Lung (tissue), 12 donors: ENCODE results near the gene NCOA1. TPM values are rescaled to one million over a fixed set of nuclear protein-coding genes. Genes with fewer than 3 reads are reported as not detected.
"Not testable (repeated sequence)": the region's sequence is repeated elsewhere in the genome, so short reads cannot be mapped to it uniquely, and the experiment has no call there.

Source experiments
- ATAC-seq: fragments of 200-7000 bp; cut with Tn5 transposase; one replicate; pipeline ENCODE4 v1.9.1; 2020; ENCODE audit warnings: moderate number of reproducible peaks; ENCODE audit not compliant: insufficient read depth, low FRiP score
- DNase-seq, 3 donors: peaks; one replicate each; pipeline ENCODE4 v3.0.0-alpha.2; 2013 to 2017
- H3K27ac ChIP-seq, 2 donors: one replicate each; pipeline ENCODE4 v1.5.1; 2013; ENCODE audit warnings: mild to moderate bottlenecking in 2 of 2, moderate library complexity in 2 of 2, control low read depth in 1 of 2, inconsistent platforms in 1 of 2, low read depth in 1 of 2, low read length in 1 of 2
- H3K27me3 ChIP-seq, 3 donors: one replicate each; pipeline ENCODE4 v1.5.1; 2013; ENCODE audit warnings: low read length in 2 of 3; ENCODE audit not compliant: control insufficient read depth in 3 of 3, insufficient read depth in 3 of 3
- H3K36me3 ChIP-seq, 4 donors: one replicate each; pipeline ENCODE4 v1.5.1; 2013; ENCODE audit warnings: low read length in 4 of 4, mild to moderate bottlenecking in 1 of 4, moderate library complexity in 1 of 4; ENCODE audit not compliant: control insufficient read depth in 4 of 4, insufficient read depth in 4 of 4
- H3K4me1 ChIP-seq, 5 donors: one replicate each; pipeline ENCODE4 v1.5.1; 2013; ENCODE audit warnings: low read length in 5 of 5, mild to moderate bottlenecking in 2 of 5, moderate library complexity in 1 of 5; ENCODE audit not compliant: control insufficient read depth in 5 of 5, insufficient read depth in 5 of 5
- H3K4me3 ChIP-seq: one replicate; pipeline ENCODE4 v1.5.1; 2013; ENCODE audit warnings: mild to moderate bottlenecking, control low read depth, moderate library complexity
- H3K9ac ChIP-seq, 2 donors: one replicate each; pipeline ENCODE4 v1.5.1; 2013; ENCODE audit warnings: low read length in 2 of 2, control low read depth in 1 of 2; ENCODE audit not compliant: insufficient read depth in 1 of 2
- H3K9me3 ChIP-seq, 4 donors: one replicate each; pipeline ENCODE4 v1.5.1; 2013; ENCODE audit warnings: low read length in 3 of 4, mild to moderate bottlenecking in 1 of 4, moderate library complexity in 1 of 4; ENCODE audit not compliant: control insufficient read depth in 4 of 4, insufficient read depth in 3 of 4
- CTCF ChIP-seq: IDR thresholded peaks from 2 replicates; pipeline ENCODE4 v1.5.1; 2012; ENCODE audit warnings: mild to moderate bottlenecking; ENCODE audit errors: control extremely low read depth, extremely low read depth
- WGBS, 2 donors: extraction: QIAGEN DNeasy Blood & Tissue Kit; methylation state at CpG; one replicate each; pipeline ENCODE4 v1.1.7; 2013; 5-methylcytosine and 5-hydroxymethylcytosine counted together
- polyA plus RNA-seq, 2 donors: library from polyadenylated mRNA; stranded (reverse); fragments of 200-250 nt; gene quantifications; one replicate each; pipeline ENCODE4 v1.2.1, GENCODE V29; 2013
- total RNA-seq, 2 donors: library from RNA; depleted of rRNA in 1 of 2; stranded (reverse); fragments of >200 nt in 1 of 2; gene quantifications; one replicate each; pipeline ENCODE4 v1.2.1, GENCODE V29; 2014 to 2021
- donor health status: control.
- donor health status: control.
- donor health status: Bipolar disorder and iron deficiency.
- donor health status: healthy.
- donor health status: DM: yes; HTN: yes; CAD: no.

The NCOA1 gene
- total and polyA plus RNA-seq, 4 donors: 8.3 to 123 (median 27.3) TPM

- ATAC-seq: no peak
- no peak overlapping the region for H3K4me3 ChIP-seq
- H3K36me3 ChIP-seq: no peaks in the 10 kb centered on the region
- no peak overlapping the region for H3K9ac ChIP-seq
- 78 to 94% methylated on average over 7 of the region's 7 CpGs for WGBS, 2 donors
- no peaks in the 10 kb centered on the region for H3K27me3 ChIP-seq
- H3K4me1 ChIP-seq: peaks cover 0 to 6% (median 0%) of the 10 kb centered on the region in 5 donors
- DNase-seq: peak; percentile 39 to 69 (median 55)
- H3K9me3 ChIP-seq: no peaks in the 10 kb centered on the region
- H3K27ac ChIP-seq: no peak overlapping the region
- TF ChIP-seq CTCF: no peak
Observed at GRCh38 chr2:24466871-24467870, 23.9 kb upstream of the NCOA1 start.

GRCh38 chr2:24468453-24468852, 22.6 kb upstream of the NCOA1 start:
- WGBS, 2 donors: 81 to 94% methylated on average over 1 of the region's 1 CpG
- not testable (repeated sequence) for H3K9ac ChIP-seq, H3K36me3 ChIP-seq, H3K4me3 ChIP-seq, ATAC-seq, H3K27me3 ChIP-seq, H3K9me3 ChIP-seq, DNase-seq, H3K4me1 ChIP-seq, H3K27ac ChIP-seq

GRCh38 chr2:24469148-24469650, 21.9 kb upstream of the NCOA1 start:
- Histone ChIP-seq H3K4me1 (peaks cover 0 to 6% (median 0%) of the 10 kb centered on the region in 5 donors), H3K9me3 (no peaks in the 10 kb centered on the region), H3K27me3 (no peaks in the 10 kb centered on the region), H3K27ac (no peak overlapping the region), H3K4me3 (no peak overlapping the region), H3K36me3 (no peaks in the 10 kb centered on the region), H3K9ac (no peak overlapping the region)
- 59 to 86% methylated on average over 2 of the region's 2 CpGs for WGBS, 2 donors
- DNase-seq (no peak), ATAC-seq (no peak)
- no peak for TF ChIP-seq CTCF

- Histone ChIP-seq H3K27me3 (no peaks in the 10 kb centered on the region), H3K9me3 (no peaks in the 10 kb centered on the region), H3K4me1 (no peaks in the 10 kb centered on the region), H3K27ac (no peak overlapping the region), H3K9ac (no peak overlapping the region), H3K4me3 (no peak overlapping the region), H3K36me3 (no peaks in the 10 kb centered on the region)
- ATAC-seq (no peak), DNase-seq (no peak)
- TF ChIP-seq CTCF: no peak
- 66 to 75% methylated on average over 5 of the region's 5 CpGs for whole genome bisulfite sequencing, 2 donors
Observed at GRCh38 chr2:24471662-24472061, 19.4 kb upstream of the NCOA1 start.
